DND-41 (cell line): Measurements from ENCODE around the gene WDR93.

Experiments
- ATAC-seq: fragments of 200-7000 bp; cut with Tn5 transposase; 3 replicates; pipeline ENCODE4 v1.9.1; 2021; ENCODE audit warnings: low read depth; ENCODE audit not compliant: insufficient read depth
- DNase-seq: peaks from one replicate; pipeline ENCODE4 v3.0.0-alpha.2; 2020
- H2AFZ ChIP-seq: 2 replicates; pipeline ENCODE4 v1.6.0; 2012; ENCODE audit warnings: low read depth, low read length
- H3K27ac ChIP-seq: 2 replicates; pipeline ENCODE4 v1.5.1; 2012; ENCODE audit warnings: low read length, inconsistent platforms
- H3K27me3 ChIP-seq: fragments of 200-600 bp; sonication (generic); 2 replicates; pipeline ENCODE4 v1.6.0; 2012; ENCODE audit warnings: low read length, mild to moderate bottlenecking, inconsistent platforms; ENCODE audit not compliant: insufficient read depth, poor library complexity
- H3K36me3 ChIP-seq: 2 replicates; pipeline ENCODE4 v1.5.1; 2012; ENCODE audit warnings: low read length, inconsistent platforms; ENCODE audit not compliant: insufficient read depth
- H3K4me1 ChIP-seq: 2 replicates; pipeline ENCODE4 v1.5.1; 2012; ENCODE audit warnings: mild to moderate bottlenecking, low read length; ENCODE audit not compliant: insufficient read depth
- H3K4me2 ChIP-seq: 2 replicates; pipeline ENCODE4 v1.6.0; 2012; ENCODE audit warnings: mild to moderate bottlenecking, moderate library complexity, low read length, inconsistent platforms; ENCODE audit not compliant: insufficient read depth
- H3K4me3 ChIP-seq, 2 experiments: fragments of 200-600 bp in 1 of 2; shearing (Covaris generic) in 1 of 2; 2 replicates each; pipeline ENCODE4 v1.5.1; 2012 to 2016; ENCODE audit warnings: inconsistent platforms in 2 of 2, low read length in 2 of 2, mild to moderate bottlenecking in 2 of 2, low read depth in 1 of 2, moderate library complexity in 1 of 2
- H3K79me2 ChIP-seq: 2 replicates; pipeline ENCODE4 v1.6.0; 2012; ENCODE audit warnings: low read length, inconsistent platforms; ENCODE audit not compliant: insufficient read depth
- H3K9ac ChIP-seq: 2 replicates; pipeline ENCODE4 v1.6.0; 2012; ENCODE audit warnings: low read depth, mild to moderate bottlenecking, inconsistent platforms, low read length, moderate library complexity
- H3K9me3 ChIP-seq: 2 replicates; pipeline ENCODE4 v1.5.1; 2012; ENCODE audit warnings: low read length, moderate library complexity, mild to moderate bottlenecking, inconsistent platforms; ENCODE audit not compliant: insufficient read depth, severe bottlenecking
- H4K20me1 ChIP-seq: 2 replicates; pipeline ENCODE4 v1.6.0; 2012; ENCODE audit warnings: low read length; ENCODE audit not compliant: insufficient read depth
- EZH2 ChIP-seq: IDR thresholded peaks from 3 replicates; pipeline ENCODE4 v1.6.1; 2012; ENCODE audit warnings: borderline replicate concordance, low read depth, mild to moderate bottlenecking, moderate library complexity, low read length, inconsistent platforms; ENCODE audit not compliant: severe bottlenecking
- TF ChIP-seq, protein P1 (sequence below): IDR thresholded peaks from 2 replicates; pipeline ENCODE4 v1.5.1; 2012; ENCODE audit warnings: borderline replicate concordance, low read length, moderate library complexity, mild to moderate bottlenecking; ENCODE audit not compliant: poor library complexity, severe bottlenecking; ENCODE audit errors: extremely low read depth

WDR93 gene

DNA sequence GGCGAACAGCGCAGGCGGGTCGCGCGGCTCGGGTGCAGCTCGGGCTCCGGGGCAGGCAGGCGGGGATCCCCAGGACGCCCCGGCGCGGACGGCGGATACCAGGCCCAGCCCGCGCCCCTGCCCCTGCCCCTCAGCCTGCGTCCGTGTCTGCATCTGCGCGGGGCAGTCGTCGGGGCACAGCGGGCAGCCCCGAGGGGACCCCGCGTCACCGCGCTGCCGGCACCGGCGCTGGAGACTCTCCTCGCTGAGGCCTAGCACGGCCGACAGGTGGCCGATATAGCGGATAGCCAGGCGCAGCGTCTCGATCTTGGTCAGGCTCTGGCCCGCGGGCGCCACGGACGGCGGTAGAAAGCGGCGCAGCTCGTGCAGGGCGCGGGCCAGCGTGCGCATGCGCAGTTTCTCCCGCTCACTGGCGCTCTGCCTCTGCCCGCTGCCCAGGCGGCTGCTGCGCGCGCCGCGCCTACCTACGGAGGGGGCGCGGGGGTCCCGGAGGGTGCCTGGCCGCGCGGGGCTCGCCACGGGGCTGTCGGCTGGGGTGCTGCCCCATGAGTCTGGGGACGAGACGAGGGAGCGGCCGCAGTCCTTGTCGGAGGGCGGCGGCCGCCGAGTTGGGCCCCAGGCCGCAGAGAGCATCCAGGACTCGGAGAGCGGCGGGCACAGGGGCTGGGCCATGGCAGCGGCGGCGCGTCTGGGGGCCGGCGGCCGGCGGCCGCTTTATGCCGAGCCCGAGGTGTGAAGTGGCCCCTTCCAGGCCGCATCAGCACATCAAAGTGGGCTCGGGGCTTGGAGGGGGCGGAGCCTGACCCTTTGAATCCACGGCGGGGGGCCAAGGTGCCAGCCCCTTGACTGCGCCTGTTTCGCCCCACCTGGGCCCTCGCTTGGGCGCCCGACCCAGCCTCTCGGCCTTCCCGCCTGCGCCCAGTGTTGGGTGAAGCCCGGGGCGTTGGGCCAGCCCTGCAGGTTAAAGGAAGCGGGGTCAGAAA lies 60.2 kb downstream of the WDR93 start, which contains the start of gene MESP1:
MESP1 (minus strand) TSS at position 690 of the 983 bp plus-strand sequence; CDS start at position 672, 18 bp downstream.
- H3K9ac ChIP-seq = peak within 1 kb of the TSS; percentile 71
- peak; percentile 91 for ATAC-seq
- H3K4me3 ChIP-seq = peak within 1 kb of the TSS; percentile 20 to 62; a peak in 3 of 4 replicates
- peak within 1 kb of the TSS; percentile 75 for H3K4me2 ChIP-seq
- TF ChIP-seq, protein P1, sequence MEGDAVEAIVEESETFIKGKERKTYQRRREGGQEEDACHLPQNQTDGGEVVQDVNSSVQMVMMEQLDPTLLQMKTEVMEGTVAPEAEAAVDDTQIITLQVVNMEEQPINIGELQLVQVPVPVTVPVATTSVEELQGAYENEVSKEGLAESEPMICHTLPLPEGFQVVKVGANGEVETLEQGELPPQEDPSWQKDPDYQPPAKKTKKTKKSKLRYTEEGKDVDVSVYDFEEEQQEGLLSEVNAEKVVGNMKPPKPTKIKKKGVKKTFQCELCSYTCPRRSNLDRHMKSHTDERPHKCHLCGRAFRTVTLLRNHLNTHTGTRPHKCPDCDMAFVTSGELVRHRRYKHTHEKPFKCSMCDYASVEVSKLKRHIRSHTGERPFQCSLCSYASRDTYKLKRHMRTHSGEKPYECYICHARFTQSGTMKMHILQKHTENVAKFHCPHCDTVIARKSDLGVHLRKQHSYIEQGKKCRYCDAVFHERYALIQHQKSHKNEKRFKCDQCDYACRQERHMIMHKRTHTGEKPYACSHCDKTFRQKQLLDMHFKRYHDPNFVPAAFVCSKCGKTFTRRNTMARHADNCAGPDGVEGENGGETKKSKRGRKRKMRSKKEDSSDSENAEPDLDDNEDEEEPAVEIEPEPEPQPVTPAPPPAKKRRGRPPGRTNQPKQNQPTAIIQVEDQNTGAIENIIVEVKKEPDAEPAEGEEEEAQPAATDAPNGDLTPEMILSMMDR = peak; percentile 47
- TF ChIP-seq EZH2 = no peak
- H3K27me3 ChIP-seq = no peaks in the 10 kb centered on the region
- no peaks in the 10 kb centered on the region for H3K36me3 ChIP-seq
- peaks cover 17% of the 10 kb centered on the region for H3K4me1 ChIP-seq
- H3K27ac ChIP-seq = no peak within 1 kb of the TSS
- DNase-seq = peak; percentile 72
- H2AFZ ChIP-seq = peak within 1 kb of the TSS; percentile 86
- no peaks in the 10 kb centered on the region for H3K79me2 ChIP-seq
- H3K9me3 ChIP-seq = no peaks in the 10 kb centered on the region
- H4K20me1 ChIP-seq = no peaks in the 10 kb centered on the region

DNA sequence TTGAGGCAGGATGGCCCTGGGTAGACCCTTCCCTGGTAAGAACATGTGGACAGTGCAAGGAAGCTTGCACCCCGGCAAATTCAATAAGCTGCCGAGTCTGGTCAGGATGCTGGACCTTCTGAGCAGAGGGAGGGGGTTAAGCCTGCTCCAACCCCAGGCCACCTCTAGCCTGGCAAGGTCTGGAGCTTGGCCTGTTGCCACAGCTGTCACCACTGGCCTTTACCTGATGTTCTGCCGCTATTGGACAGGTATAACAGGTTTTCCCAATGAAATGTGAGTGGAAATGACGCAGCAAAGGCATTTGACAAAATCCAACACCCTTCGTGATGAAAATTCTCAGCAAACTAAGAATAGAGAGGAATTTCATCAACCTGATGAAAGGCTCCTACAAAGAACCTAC lies 61.1 kb downstream of the WDR93 start:
- no peaks in the 10 kb centered on the region for H4K20me1 ChIP-seq
- no peaks in the 10 kb centered on the region for H3K27me3 ChIP-seq
- DNase-seq (no peak), ATAC-seq (no peak)
- no peaks in the 10 kb centered on the region for H3K9me3 ChIP-seq
- H3K4me1 ChIP-seq = peaks cover 17% of the 10 kb centered on the region
- no peak overlapping the region for H3K9ac ChIP-seq
- H3K36me3 ChIP-seq = no peaks in the 10 kb centered on the region
- H3K4me3 ChIP-seq = no peak overlapping the region
- TF ChIP-seq, protein P1 = no peak
- no peak for TF ChIP-seq EZH2
- no peaks in the 10 kb centered on the region for H3K79me2 ChIP-seq
- no peak overlapping the region for H2AFZ ChIP-seq
- H3K4me2 ChIP-seq = peak overlapping the region; percentile 75; the same call in 1 of the 2 replicates
- no peak overlapping the region for H3K27ac ChIP-seq

DNA sequence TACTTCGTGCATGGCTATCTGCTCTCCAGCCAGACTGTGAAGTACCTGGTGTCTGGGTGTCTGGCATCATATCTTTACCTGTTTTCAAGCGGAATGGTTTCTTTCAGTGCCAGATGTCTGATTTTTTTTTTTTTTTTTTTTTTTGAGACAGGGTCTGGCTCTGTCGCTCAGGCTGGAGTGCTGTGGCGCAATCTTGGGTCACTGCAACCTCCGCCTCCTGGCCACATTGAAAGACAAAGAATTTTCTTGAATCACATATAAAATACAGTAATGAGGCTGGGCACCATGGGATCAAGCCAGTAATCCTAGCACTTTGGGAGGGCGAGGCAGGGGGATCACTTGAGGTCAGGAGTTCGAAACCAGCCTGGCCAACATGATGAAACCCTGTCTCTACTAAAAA lies 63.2 kb downstream of the WDR93 start:
- no peak overlapping the region for H2AFZ ChIP-seq
- no peaks in the 10 kb centered on the region for H3K36me3 ChIP-seq
- DNase-seq (no peak), ATAC-seq (no peak)
- H3K9me3 ChIP-seq = no peaks in the 10 kb centered on the region
- no peak overlapping the region for H3K9ac ChIP-seq
- no peak overlapping the region for H3K4me2 ChIP-seq
- H3K4me1 ChIP-seq = peaks cover 17% of the 10 kb centered on the region
- TF ChIP-seq, protein P1 = no peak
- no peak for TF ChIP-seq EZH2
- no peak overlapping the region for H3K4me3 ChIP-seq
- H3K27me3 ChIP-seq = no peaks in the 10 kb centered on the region
- H4K20me1 ChIP-seq = no peaks in the 10 kb centered on the region
- H3K27ac ChIP-seq = no peak overlapping the region
- no peaks in the 10 kb centered on the region for H3K79me2 ChIP-seq
